NCI-H2107 (cell line): ENCODE measurements around the gene SAFB.
"Not testable (repeated sequence)": the region's sequence is repeated elsewhere in the genome, so short reads cannot be mapped to it uniquely, and the experiment has no call there.

Experiments
- DNase-seq: peaks from one replicate; lab custom pipeline; 2025; lab: John Stamatoyannopoulos, UW

The SAFB gene

GRCh38 chr19:5595129-5595528 is 27.8 kb upstream of the SAFB start:
- no peak for DNase-seq

GRCh38 chr19:5595745-5596144 is 27.1 kb upstream of the SAFB start:
- no peak for DNase-seq

- no peak for DNase-seq
These were observed 22.1 kb upstream of the SAFB start for GRCh38 chr19:5600797-5601196.

GRCh38 chr19:5603626-5604025 is 19.3 kb upstream of the SAFB start:
- DNase-seq, result no peak

DNA sequence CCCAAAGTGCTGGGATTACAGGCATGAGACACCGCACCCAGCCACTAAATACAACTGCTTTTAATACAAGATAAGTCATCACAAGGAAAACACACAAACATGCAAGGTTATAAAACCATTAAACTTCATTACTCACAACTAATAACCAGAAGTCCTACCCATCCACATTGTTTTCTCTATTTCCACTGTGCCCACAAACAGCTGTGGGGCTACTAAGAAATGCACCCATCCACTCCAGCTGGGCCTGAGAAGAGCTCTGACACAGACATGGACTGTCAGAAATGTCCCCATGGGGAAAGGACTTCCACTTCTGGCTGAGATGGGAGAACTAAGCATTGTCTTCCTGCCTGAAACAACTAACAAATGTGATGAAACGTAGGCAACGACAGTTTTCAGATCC is 17.5 kb upstream of the SAFB start:
- DNase-seq, result no peak

DNA sequence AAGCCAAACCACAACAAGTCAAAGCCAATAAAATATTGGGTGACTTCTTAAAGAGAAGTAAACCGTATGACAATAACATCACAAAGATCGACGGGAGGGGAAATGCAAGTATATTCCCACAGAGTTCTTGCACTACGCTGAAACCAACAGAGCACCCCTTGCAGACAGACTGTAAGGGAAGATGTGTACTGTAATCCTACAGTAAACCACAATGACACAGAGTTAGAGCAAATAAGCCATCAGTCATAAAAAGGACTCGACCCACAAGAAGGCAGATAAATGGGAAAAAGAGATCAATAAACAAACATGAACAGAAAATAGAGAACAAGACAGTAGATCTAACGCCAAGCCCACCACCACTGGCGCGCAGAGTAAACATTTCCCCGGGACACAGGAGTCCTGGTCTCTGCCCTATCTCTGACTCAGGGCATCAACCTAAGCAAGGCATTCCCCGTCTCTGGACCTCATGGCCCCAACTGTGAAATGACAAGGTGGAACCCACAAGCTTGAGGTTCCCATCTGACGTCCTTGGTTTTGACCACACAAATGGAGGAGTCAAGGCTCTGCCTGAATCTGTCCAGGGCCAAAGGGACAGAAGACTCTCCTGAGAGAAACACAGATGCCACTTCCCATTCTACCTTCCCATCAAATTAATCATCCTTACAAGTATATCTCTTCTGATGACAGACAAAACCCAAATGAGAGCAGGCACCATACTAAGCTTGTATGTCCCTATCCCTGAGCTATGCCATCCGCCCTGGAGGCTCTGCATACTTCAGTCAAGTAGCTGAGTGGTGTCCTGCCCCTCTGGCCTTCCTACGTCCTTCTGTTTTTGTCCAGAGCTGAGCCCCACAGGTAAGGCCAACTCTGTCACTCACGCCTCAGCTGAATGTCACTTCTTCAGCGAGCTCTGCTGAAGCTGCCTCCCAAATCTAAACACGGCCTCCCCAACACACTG is 15.3 kb upstream of the SAFB start:
- no peak for DNase-seq

GRCh38 chr19:5608291-5608690 is 14.6 kb upstream of the SAFB start:
- DNase-seq, result no peak

DNA sequence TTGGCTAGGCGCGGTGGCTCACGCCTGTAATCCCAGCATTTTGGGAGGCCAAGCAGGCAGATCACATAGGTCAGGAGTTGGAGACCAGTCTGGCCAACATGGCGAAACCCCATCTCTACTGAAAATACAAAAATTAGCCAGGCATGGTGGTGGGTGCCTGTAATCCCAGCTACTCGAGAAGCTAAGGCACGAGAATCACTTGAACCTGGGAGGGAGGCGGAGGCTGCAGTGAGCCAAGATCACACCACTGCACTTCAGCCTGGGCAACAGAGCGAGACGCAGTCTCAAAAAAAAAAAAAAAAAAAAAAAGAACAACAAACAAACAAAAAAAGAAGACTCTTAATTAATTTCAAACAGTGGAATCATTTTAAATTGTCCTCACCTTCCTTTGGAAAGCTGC is 14.1 kb upstream of the SAFB start:
- DNase-seq, result not testable (repeated sequence)

- DNase-seq, result no peak
These were observed 12.9 kb upstream of the SAFB start for GRCh38 chr19:5609881-5610448.

DNA sequence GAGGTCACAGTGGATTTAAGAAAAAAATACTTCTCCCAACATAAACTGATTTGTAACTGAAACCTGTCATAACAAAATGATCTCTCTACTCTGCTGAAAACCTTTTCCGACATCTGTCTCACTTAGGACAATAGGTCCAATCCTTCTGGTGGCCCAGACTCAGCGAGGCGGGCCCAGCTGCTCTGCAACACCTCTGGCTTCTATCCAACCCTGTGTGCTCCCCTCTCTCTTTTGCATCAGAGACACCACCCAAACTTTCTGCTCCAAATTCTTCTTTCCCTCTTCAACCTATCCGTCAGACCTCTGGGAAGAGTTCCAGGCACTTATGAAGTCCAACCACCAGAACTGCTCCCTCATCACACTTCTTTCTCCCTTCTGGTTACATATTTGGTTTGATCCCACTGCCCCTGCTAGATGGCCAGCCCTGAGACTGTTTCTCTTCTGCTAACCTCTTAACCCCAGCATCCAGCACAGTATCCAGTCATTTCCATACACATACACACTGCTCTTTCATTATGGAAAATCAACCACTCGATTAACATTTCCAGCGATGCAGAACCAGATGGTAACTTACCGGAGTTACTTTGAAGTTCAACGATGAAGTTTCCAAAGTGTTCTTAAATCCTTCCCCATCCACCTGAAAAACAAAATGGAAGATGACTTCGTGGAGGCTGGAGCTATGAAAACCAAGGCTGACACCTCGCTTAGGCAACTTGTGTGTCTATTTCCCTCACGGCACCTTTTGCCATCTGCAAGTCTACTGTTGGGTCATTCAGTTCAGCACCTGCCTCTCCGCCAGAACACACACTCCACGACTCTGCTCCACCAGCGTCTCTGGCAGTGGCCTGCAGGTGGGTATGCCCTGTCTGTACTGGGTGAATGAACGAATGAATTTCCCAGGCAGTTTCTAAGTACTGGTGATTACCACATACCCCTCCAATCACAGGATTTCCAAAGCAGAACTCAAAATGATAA is 9.7 kb upstream of the SAFB start:
- no peak for DNase-seq

DNA sequence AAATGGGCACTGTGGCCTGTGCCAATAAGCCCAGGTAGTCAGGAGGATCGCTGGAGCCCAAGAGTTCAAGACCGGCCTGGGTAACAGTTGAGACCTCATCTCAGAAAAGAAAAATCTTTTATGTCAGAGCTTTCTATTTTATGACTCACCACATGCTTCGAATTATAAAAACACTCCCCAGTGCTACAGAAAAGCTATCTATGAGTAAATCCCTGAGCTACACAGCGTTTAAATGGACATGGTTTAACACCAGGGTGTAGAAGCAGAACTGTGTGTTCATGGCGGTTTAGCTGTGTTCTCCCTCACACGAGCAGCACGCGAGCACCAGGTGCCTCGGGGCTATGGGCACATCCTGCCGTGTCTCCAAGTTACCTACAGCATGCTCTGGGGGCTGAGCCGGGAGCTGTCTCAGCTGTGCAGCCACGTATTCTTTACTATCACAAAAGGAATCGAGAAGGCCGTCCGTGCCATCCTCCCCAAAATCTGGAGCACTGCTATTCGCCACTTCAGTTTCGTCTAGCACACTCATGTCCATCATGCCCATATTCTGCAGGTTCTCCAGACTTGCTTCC is 7.0 kb upstream of the SAFB start:
- DNase-seq, result no peak

DNA sequence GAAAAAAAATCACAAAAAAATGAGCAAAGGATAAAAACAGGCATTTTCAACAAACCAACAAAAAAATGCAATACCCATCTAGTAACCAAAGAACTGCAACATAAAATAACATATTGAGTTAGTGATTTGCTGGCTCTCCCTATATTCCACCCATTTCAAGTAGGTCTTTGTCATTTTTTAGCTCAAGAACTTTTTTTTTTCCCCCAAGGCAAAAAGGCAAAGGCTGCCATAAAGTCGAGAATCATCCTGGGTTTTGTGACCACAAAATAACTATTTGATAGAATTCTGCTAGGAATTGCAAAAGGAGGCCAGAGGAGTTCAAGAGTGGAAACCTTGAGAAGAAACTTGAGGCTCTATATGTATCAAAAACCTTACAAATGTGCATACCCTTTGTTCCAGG is 5.8 kb upstream of the SAFB start:
- DNase-seq, result no peak

- no peak for DNase-seq
These were observed 4.3 kb upstream of the SAFB start for GRCh38 chr19:5618591-5618990.

DNA sequence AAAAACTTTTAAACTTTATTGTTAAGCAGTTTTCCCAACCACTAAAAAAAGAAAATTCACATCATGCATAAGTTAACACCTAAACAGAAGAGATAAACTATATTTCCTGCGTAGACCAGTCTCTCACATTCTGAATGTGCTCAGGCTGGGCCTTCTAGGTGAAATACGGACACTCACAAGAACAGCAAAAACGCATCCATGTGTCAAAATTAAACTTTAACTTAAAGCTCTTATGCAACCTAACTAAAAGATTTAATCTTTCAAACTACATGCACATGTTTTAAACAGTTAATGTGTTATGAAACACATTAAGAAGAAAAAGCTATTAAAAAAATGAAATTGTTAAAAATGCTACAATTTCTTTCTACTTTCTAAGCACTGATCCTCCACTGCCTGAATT is 2.9 kb upstream of the SAFB start:
- no peak for DNase-seq

- no peak for DNase-seq
These were observed 1.5 kb upstream of the SAFB start for GRCh38 chr19:5621311-5621944.

DNA sequence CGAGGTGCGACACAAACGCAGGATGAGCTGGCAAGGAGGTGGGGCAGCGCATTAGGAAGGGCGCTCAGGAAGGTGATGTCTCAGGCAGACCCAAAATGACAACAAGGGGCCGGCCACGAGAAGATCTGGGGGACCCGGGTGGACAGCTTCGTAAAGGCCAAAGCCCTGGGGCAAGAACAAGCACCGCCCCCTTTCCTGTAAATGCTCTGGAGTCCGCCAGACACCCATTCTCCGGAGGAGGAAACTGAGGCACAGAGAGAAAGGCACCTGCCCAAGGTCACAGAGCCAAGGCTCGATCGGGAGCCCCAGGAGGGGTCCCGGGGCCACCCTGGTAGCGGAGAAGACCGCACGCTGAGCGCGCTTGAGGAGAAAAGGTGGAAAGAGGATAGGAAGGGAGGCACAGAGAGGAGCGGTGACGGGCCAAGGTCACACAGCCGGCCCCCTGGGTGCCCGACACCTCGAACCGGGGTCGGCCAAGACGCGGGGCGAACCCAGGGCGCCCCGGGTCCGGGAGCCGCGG is 878 bp upstream of the SAFB start:
- DNase-seq, result no peak

DNA sequence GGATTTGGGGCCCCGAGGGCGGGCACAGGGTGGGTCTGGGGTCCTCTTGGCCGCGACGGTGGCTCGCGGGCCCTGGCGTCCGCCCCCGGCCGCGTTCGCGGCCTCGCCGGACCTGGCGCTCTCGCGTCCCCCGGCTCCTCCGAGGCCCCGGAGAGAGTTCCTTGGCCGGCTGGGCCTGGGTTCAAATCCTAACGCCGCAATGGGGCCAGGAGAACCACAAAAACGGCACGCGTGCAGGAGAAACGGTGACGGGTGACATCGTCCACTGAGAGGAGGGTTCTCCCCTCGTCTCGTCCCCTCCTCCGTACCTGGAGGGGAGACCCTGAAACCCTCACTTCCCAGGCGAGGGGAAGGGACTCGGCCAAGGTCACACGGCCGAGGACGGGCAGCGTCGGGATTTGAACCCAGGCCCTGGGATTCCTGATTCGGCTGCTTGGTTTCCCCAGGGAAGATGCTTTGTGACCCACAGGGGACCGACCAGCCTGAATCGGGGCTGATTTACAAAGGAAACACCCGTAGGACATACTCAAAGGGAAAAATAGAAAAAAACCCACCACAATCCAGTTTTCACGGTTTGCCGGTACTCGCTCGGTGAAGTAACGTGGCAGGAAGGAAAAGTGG is 624 bp downstream of the SAFB start:
- no peak for DNase-seq

DNA sequence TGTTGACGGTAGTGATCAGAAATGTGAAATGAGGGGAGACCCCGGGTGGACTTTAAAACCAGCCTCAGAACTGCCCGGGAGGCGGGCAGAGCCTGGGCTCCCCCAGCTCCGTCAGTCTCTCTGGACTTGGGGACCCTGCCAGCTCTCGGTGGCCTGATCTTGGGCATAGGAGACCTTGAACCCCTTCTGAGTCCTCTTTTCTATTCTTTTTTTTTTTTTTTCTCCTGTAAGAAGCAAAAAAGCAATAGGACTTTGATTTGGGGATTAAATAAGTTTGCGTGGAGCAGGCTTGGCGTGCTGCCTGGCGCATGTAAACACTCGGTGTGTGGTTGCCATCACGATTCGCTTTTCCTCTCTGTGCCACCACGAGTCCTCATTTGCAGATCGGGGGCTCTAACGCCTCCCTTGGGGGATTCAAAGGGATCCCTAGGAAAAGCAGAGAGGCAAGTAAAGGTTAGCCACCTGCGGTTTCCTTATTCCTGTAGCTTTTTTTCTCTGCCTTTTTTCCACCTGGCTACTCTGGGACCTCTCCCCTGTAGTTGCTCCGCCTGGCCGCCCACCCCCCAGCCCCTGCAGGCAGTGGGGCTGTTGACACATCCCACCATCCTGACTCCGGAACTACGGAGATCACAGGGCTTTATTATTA is 1.3 kb downstream of the SAFB start:
- no peak for DNase-seq

DNA sequence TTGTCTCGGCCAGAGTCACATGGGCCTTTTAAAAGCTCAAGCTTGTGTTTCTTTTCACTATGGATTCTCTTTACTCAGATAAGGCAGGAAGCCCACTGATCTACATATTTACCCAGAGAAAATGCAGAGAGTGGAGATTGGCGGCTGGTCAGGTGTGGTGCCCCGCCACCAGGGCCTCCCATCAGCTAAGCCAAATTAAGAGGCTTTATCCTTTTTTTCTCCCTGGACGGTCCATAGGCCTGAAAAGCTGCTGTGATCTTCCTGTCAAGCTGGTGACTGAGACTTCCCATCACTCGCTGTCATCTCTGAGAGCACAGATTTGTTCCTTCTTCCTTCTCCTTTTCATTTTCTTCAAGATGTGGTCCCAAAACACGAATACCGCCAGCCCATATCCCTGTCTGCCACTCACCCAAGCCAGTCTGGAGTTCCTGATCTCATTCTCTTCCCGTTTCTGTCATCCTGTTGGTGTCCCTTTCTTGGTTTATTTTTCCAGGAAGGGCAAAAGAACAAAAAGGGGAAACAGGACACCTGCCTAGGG is 1.9 kb downstream of the SAFB start:
- DNase-seq, result no peak

GRCh38 chr19:5625641-5626040 is 2.8 kb downstream of the SAFB start:
- no peak for DNase-seq
